B cell (primary cell): ENCODE results near the gene ABCC5. TPM values are rescaled to one million over a fixed set of nuclear protein-coding genes. Genes with fewer than 3 reads are reported as not detected.

ENCODE experiments used
- ATAC-seq: fragments of 200-7000 bp; cut with Tn5 transposase; one replicate; pipeline ENCODE4 v1.10.0; 2021; ENCODE audit warnings: low read depth, mild to moderate bottlenecking, moderate number of reproducible peaks, moderate library complexity
- CTCF ChIA-PET: fragments of 350-600 bp; sonication (Branson Sonifier 250); formaldehyde crosslinking; loops from one replicate; lab custom pipeline; 2021; ENCODE audit warnings: antibody characterized with exemption, inconsistent platforms; lab: Charles Lee
- POLR2A ChIA-PET: fragments of 350-600 bp; sonication (Branson Sonifier 250); formaldehyde crosslinking; loops from one replicate; lab custom pipeline; 2021; ENCODE audit warnings: antibody characterized with exemption; lab: Charles Lee
- DNase-seq: peaks from one replicate; pipeline ENCODE4 v3.0.0; 2013
- H2AFZ ChIP-seq: 2 replicates; pipeline ENCODE4 v1.6.1; 2012; ENCODE audit warnings: mild to moderate bottlenecking, low read depth, low read length; ENCODE audit not compliant: insufficient read depth, poor library complexity, severe bottlenecking
- H3K27ac ChIP-seq, 2 donors: 1 replicate in 1 of 2; 2 replicates in 1 of 2; pipeline ENCODE4 v1.5.1; 2012 to 2013; ENCODE audit warnings: low read length in 2 of 2, mild to moderate bottlenecking in 2 of 2, moderate library complexity in 1 of 2
- H3K27me3 ChIP-seq, 4 experiments: fragments of 200-600 bp in 1 of 4; sonication (generic) in 1 of 4; replicated peaks in 1 of 4; 1 replicate in 2 of 4; 2 replicates in 2 of 4; pipeline versions ENCODE4 v1.6.1 to v1.7.0; 2013 to 2016; ENCODE audit warnings: low read length in 3 of 4, mild to moderate bottlenecking in 2 of 4, mixed read lengths in 1 of 4, moderate library complexity in 1 of 4; ENCODE audit not compliant: insufficient read depth in 4 of 4, control insufficient read depth in 3 of 4; ENCODE audit errors: control extremely low read depth in 1 of 4
- H3K36me3 ChIP-seq, 2 experiments: replicated peaks in 1 of 2; 1 replicate in 1 of 2; 2 replicates in 1 of 2; pipeline versions ENCODE4 v1.6.1 to v1.7.1; 2013; ENCODE audit warnings: low read length in 1 of 2; ENCODE audit not compliant: insufficient read depth in 2 of 2, control insufficient read depth in 1 of 2; ENCODE audit errors: control extremely low read depth in 1 of 2, extremely low read depth in 1 of 2
- H3K4me1 ChIP-seq, 2 donors: fragments of 200-600 bp in 1 of 2; sonication (generic) in 1 of 2; 1 replicate in 1 of 2; 2 replicates in 1 of 2; pipeline versions ENCODE4 v1.5.1 to v1.6.1; 2013 to 2017; ENCODE audit warnings: low read length in 2 of 2; ENCODE audit not compliant: control insufficient read depth in 2 of 2, insufficient read depth in 2 of 2
- H3K4me2 ChIP-seq: replicated peaks from 2 replicates; pipeline ENCODE3; 2012; ENCODE audit warnings: mild to moderate bottlenecking, low read depth, low read length; ENCODE audit not compliant: poor library complexity, severe bottlenecking
- H3K4me3 ChIP-seq, 5 experiments: fragments of 200-600 bp in 1 of 5; sonication (generic) in 1 of 5; 1 replicate in 3 of 5; 2 replicates in 2 of 5; pipeline versions ENCODE4 v1.5.1 to v1.7.0; 2011 to 2016; ENCODE audit warnings: low read length in 4 of 5, mild to moderate bottlenecking in 4 of 5, low read depth in 2 of 5, control low read depth in 1 of 5, moderate library complexity in 1 of 5; ENCODE audit not compliant: insufficient read depth in 1 of 5; ENCODE audit errors: control extremely low read depth in 1 of 5, extremely low read depth in 1 of 5
- H3K79me2 ChIP-seq: fragments of 200-600 bp; sonication (generic); one replicate; pipeline ENCODE4 v1.6.0; 2016; ENCODE audit warnings: low read length; ENCODE audit not compliant: control insufficient read depth, insufficient read depth
- H3K9ac ChIP-seq: fragments of 200-600 bp; sonication (generic); 2 replicates; pipeline ENCODE4 v1.6.1; 2017; ENCODE audit warnings: mild to moderate bottlenecking, low read length, moderate library complexity
- H3K9me3 ChIP-seq, 3 donors: one replicate each; pipeline versions ENCODE4 v1.6.1 to v1.7.1; 2013; ENCODE audit warnings: low read length in 2 of 3; ENCODE audit not compliant: control insufficient read depth in 2 of 3, insufficient read depth in 1 of 3; ENCODE audit errors: control extremely low read depth in 1 of 3
- H4K20me1 ChIP-seq: 2 replicates; pipeline ENCODE4 v1.6.0; 2012; ENCODE audit warnings: mild to moderate bottlenecking, low read length; ENCODE audit not compliant: insufficient read depth, control insufficient read depth, poor library complexity, severe bottlenecking
- H3K27ac Mint-ChIP-seq: one replicate; pipeline ENCODE4 v1.8.0; 2021; ENCODE audit warnings: mixed read lengths
- H3K27me3 Mint-ChIP-seq: one replicate; pipeline ENCODE4 v1.8.0; 2021; ENCODE audit warnings: mixed read lengths
- H3K4me1 Mint-ChIP-seq: one replicate; pipeline ENCODE4 v1.8.0; 2021; ENCODE audit warnings: mixed read lengths
- H3K4me3 Mint-ChIP-seq: one replicate; pipeline ENCODE4 v1.8.0; 2021; ENCODE audit warnings: mixed read lengths
- H3K9me3 Mint-ChIP-seq: one replicate; pipeline ENCODE4 v1.8.0; 2022; ENCODE audit warnings: mixed read lengths; ENCODE audit not compliant: insufficient read depth
- CTCF ChIP-seq: fragments of 200-600 bp; IDR thresholded peaks from one replicate; pipeline ENCODE4 v1.8.0; 2022; ENCODE audit warnings: antibody characterized with exemption, mild to moderate bottlenecking
- EZH2 ChIP-seq: IDR thresholded peaks from 2 replicates; pipeline ENCODE4 v1.6.1; 2012; ENCODE audit warnings: borderline replicate concordance, low read depth, mild to moderate bottlenecking, moderate library complexity, low read length; ENCODE audit not compliant: insufficient read depth, poor library complexity, severe bottlenecking
- WGBS: methylation state at CpG from one replicate; pipeline ENCODE4 v1.1.5; 2013; ENCODE audit warnings: missing lambda C conversion rate; ENCODE audit not compliant: insufficient coverage; 5-methylcytosine and 5-hydroxymethylcytosine counted together
- intact Hi-C: fragments of 100-400 bp; cut with micrococcal nuclease; formaldehyde crosslinking; loops from one replicate; pipeline ENCODE4 v1.10.0; 2022
- polyA plus RNA-seq: library from polyadenylated mRNA; depleted of rRNA; stranded (reverse); fragments of >200 nt; gene quantifications from 2 replicates; pipeline ENCODE4 v1.2.3, GENCODE V29; 2012
- total RNA-seq, 2 donors: library from RNA; stranded (reverse); fragments of 120-200 nt in 1 of 2; gene quantifications; 1 replicate in 1 of 2; 2 replicates in 1 of 2; pipeline versions ENCODE4 v1.2.3 to v1.2.4, GENCODE V29; 2013 to 2022

The ABCC5 gene
- total and polyA plus RNA-seq, 2 donors (not counting 1 experiment from before 2014, with no cell fraction given), result 13.4 to 29.5 TPM

DNA sequence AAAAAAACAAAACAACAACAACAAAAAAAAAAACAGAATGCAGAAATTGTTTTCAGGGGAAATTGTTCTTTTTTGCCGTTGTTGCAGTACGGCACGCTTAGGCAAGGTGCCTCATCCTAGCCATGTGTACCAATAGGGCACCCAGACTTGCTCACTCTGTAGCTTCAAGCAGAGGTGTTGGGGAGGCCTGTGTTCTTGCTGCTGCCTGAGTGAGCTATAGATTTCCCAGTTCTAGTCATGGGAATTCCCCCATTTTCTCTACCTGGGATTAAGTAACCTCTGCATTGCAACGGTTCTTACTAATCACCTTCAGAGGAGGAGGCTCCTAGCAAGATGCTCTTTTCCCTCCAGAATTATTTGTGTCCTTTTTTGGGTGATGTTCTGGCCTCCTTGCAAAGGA, 120.1 kb downstream of the ABCC5 start:
- WGBS, result 90% methylated on average over 3 of the region's 4 CpGs
- Mint-ChIP-seq H3K4me1 (no peaks in the 10 kb centered on the region), H3K4me3 (no peak overlapping the region), H3K9me3 (peaks cover 4% of the 10 kb centered on the region), H3K27ac (no peak overlapping the region), H3K27me3 (peaks cover 43% of the 10 kb centered on the region)
- ATAC-seq (no peak), DNase-seq (no peak)
- Histone ChIP-seq H3K4me1 (peaks cover 0 to 2% of the 10 kb centered on the region in 2 donors), H2AFZ (no peak overlapping the region), H3K27ac (no peak overlapping the region), H4K20me1 (no peaks in the 10 kb centered on the region), H3K36me3 (no peaks in the 10 kb centered on the region), H3K4me2 (no peak overlapping the region), H3K27me3 (peaks cover 0 to 12% (median 0%) of the 10 kb centered on the region in 4 experiments), H3K9me3 (no peaks in the 10 kb centered on the region), H3K79me2 (no peaks in the 10 kb centered on the region), H3K4me3 (no peak overlapping the region), H3K9ac (no peak overlapping the region)
- ChIA-PET POLR2A (no interaction called here), CTCF (interaction anchor here (0.6 to 7.4 kb wide), 10 partner anchors 8 to 644 kb away, joined by 3 to 84 read pairs (median 4); partner anchors contain the start of genes ABCC5, EEF1AKMT4 and PARL)
- TF ChIP-seq CTCF (no peak), EZH2 (no peak)
- intact Hi-C loops, result no loop called here

DNA sequence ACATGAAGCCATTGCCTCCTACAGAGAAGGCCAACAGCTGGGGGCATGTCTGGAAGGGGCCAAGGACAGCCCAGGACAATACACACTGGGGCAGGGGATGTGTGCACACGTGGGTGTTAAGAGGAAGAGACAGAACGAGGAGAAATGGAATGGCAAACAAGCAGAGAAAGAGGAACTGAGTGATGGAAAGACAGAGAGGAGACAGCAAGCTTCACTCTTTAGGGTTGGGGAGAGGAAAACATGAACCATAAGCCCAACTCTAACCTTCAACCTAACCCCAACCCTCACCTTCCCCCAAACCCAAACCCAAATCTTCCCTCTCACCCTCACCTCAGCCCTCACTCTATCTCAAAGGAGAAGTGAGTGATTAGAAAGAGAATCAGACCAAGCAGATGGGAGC, 121.1 kb downstream of the ABCC5 start:
- no CpG with 5 or more reads among the region's 2 CpGs for WGBS
- H2AFZ ChIP-seq, result no peak overlapping the region
- no peaks in the 10 kb centered on the region for H4K20me1 ChIP-seq
- ATAC-seq (no peak), DNase-seq (no peak)
- TF ChIP-seq CTCF (no peak), EZH2 (no peak)
- H3K4me3 ChIP-seq, result no peak overlapping the region
- no peaks in the 10 kb centered on the region for H3K36me3 ChIP-seq
- no peaks in the 10 kb centered on the region for H3K4me1 Mint-ChIP-seq
- H3K79me2 ChIP-seq, result no peaks in the 10 kb centered on the region
- ChIA-PET CTCF (interaction anchor here (0.9 to 7.4 kb wide), 9 partner anchors 9 to 645 kb away, joined by 3 to 84 read pairs (median 10); partner anchors contain the start of genes ABCC5, EEF1AKMT4, PARL and VWA5B2), POLR2A (no interaction called here)
- H3K27me3 Mint-ChIP-seq, result peaks cover 44% of the 10 kb centered on the region
- intact Hi-C loops, result no loop called here
- H3K9me3 ChIP-seq, result no peaks in the 10 kb centered on the region
- peaks cover 4% of the 10 kb centered on the region for H3K9me3 Mint-ChIP-seq
- no peak overlapping the region for H3K27ac Mint-ChIP-seq
- H3K9ac ChIP-seq, result no peak overlapping the region
- H3K27me3 ChIP-seq, result peaks cover 0 to 11% (median 0%) of the 10 kb centered on the region in 4 experiments
- H3K4me1 ChIP-seq, result peaks cover 0 to 2% of the 10 kb centered on the region in 2 donors
- H3K27ac ChIP-seq, result no peak overlapping the region
- no peak overlapping the region for H3K4me2 ChIP-seq
- no peak overlapping the region for H3K4me3 Mint-ChIP-seq
